Measurements from ENCODE around the gene PIK3R6.
"Not testable (repeated sequence)": the region's sequence is repeated elsewhere in the genome, so short reads cannot be mapped to it uniquely, and the experiment has no call there.

The PIK3R6 gene

DNA sequence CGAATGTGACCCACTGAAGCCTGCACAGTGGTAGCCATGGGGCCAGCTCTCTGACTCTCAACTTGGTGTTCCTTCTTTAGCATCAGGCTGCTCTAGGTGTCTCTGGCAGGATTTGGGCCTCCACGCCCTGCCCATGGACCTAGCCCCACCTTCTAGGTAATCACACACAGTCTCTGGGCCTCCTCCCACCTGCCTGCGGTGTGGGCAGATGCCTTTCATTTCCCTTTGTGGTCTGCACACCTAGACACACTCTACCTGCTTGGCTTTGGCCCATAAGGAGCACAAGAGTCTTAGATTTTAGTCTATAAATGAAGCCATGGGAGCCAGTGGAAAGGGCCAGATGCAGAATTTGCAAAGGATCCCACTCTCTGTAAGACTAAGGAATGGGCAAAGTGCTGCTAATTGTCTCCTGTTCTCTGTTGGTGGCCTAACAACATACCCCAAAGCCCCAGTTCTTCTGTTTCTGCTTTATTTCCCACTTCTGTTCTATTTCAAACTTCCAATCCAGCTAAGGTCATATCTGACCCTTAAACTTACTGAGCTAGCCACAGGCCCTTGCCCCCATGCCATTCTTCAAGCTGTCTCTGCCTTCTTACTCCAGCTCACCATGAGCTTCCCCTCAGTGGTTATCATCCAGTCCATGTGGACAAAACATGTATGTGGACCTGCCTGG lies 61.1 kb downstream of the PIK3R6 start:
- in situ Hi-C loops (cut with HindIII; ENCODE audit: low sequenced_read_pairs) = no loop called here
- TF ChIP-seq, protein P1, sequence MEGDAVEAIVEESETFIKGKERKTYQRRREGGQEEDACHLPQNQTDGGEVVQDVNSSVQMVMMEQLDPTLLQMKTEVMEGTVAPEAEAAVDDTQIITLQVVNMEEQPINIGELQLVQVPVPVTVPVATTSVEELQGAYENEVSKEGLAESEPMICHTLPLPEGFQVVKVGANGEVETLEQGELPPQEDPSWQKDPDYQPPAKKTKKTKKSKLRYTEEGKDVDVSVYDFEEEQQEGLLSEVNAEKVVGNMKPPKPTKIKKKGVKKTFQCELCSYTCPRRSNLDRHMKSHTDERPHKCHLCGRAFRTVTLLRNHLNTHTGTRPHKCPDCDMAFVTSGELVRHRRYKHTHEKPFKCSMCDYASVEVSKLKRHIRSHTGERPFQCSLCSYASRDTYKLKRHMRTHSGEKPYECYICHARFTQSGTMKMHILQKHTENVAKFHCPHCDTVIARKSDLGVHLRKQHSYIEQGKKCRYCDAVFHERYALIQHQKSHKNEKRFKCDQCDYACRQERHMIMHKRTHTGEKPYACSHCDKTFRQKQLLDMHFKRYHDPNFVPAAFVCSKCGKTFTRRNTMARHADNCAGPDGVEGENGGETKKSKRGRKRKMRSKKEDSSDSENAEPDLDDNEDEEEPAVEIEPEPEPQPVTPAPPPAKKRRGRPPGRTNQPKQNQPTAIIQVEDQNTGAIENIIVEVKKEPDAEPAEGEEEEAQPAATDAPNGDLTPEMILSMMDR (IDR thresholded peaks at IDR 0.05; ENCODE audit: low read depth, low read length) = no peak
- DNase-seq (ENCODE audit: low read depth, low spot score) = no peak
- no peak overlapping the region for H3K4me3 ChIP-seq (ENCODE audit: low read depth, low read length)

DNA sequence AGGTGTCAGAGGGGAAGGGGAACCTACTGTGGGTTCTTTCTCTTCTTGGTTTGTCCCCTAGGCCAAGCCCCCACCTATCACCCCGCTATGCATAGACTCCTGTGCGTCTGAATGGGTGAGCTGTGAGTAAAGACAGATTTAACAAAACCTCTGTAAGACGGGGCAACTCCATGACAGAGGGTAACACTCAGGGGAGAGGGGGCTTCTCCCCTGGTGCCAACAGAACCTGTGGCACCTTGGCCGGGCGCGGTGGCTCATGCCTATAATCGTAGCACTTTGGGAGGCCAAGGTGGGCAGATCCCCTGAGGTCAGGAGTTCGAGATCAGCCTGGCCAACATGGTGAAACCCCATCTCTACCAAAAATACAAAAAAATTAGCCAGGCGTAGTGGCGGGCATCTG lies 62.1 kb downstream of the PIK3R6 start:
- DNase-seq (ENCODE audit: low read depth, low spot score); in situ Hi-C loops (cut with HindIII; ENCODE audit: low sequenced_read_pairs); H3K4me3 ChIP-seq (ENCODE audit: low read depth, low read length): not testable (repeated sequence)

DNA sequence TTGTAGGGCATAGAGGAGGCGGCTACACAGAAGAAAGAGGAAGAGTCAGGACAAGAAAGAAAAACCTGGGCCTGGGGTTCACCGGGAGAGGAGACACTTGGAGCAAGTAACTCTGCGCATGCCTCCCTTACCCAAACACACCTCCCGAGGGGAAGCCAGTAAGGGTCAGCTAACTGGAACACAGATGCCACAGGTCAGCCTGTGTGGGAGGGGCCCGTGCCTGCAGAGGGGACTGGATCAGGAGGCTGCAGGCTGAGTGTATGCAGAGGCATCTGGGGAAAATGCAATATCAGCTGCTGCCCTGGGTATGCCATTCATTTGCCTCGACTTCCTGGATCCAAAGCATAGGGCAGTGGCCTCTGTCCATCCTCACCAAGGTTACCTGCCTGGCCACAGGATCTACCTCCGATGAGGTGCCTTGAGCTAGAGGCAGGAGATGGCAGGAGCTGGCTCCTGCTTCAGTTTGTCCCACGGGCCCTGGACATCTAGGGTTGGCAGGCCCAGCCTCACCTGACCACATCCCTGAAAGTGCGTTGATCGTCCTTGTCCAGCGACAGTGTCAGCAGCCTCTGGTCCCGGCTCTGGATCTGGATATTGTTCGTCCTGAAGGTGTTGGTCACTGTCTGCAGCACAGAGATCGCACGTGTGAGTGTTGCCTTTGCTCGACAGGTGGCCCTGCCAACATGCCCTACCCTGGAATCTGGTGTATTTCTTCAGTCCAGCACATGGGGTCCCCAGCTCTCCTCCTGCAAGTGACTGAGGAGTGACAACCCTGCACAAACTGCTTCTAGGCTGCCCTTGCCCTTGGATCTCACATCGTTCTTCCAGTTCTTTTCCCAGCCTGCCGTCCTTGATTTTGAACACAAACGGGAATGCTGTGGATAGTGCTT lies 63.7 kb downstream of the PIK3R6 start:
- TF ChIP-seq, protein P1 (IDR thresholded peaks at IDR 0.05; ENCODE audit: low read depth, low read length) = no peak
- in situ Hi-C loops (cut with HindIII; ENCODE audit: low sequenced_read_pairs) = no loop called here
- no peak overlapping the region for H3K4me3 ChIP-seq (ENCODE audit: low read depth, low read length)
- DNase-seq (ENCODE audit: low read depth, low spot score) = no peak

DNA sequence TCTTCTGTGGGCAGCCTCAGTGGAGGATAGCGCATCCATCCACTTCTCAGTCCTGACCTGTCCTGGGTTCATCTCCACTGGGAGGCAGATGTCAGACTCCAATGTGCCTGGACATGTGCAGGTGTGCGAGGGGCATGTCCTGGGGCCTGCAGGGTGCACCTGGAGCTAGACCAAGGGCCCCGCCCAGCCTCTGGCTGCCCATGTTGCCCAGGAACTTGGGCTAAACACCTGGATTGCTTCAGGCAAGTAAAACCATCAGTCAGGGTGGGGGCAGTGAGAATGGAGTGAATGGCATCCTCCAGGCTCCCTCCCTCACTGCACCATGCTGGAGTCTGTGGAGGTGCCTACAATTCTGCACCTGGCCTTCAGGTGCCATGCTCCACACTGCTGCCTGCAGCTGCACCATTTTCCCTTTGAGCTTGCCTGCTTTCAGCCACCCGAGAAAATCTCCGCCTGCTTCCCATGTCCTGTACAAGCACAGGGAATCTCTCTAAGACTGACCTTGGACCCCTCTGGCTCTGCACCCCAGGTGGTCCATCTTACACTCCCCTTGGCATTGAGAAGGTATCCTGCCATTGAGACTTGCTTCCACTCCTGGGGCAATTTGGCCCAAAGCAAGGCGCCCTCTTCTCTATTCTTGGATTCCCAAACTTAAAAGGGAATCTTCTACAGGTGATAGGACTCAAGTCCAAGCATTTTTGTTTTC lies 66.2 kb downstream of the PIK3R6 start:
- TF ChIP-seq, protein P1 (IDR thresholded peaks at IDR 0.05; ENCODE audit: low read depth, low read length) = no peak
- H3K4me3 ChIP-seq (ENCODE audit: low read depth, low read length) = no peak overlapping the region
- DNase-seq (ENCODE audit: low read depth, low spot score) = no peak
- in situ Hi-C loops (cut with HindIII; ENCODE audit: low sequenced_read_pairs) = no loop called here

DNA sequence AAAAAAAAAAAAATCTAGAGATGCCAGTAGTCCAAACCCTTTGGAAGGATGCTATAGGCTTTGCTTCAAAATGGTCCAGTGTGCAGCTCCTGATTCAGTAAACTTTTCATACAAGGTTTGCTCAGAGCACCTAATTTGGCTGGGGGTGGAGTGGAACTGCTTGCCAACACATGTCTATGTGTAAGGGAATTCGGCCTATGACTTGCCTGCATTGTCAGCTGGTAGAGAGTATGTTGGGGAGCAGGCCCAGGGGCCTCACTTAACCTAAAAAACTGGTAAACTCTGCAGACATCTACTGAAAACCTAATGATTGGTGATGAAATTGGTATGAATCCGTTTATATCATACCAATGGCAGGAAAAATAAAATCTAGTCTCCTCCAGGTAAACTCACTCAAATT lies 66.8 kb downstream of the PIK3R6 start:
- DNase-seq (ENCODE audit: low read depth, low spot score) = no peak
- in situ Hi-C loops (cut with HindIII; ENCODE audit: low sequenced_read_pairs) = no loop called here
- TF ChIP-seq, protein P1 (IDR thresholded peaks at IDR 0.05; ENCODE audit: low read depth, low read length) = no peak
- no peak overlapping the region for H3K4me3 ChIP-seq (ENCODE audit: low read depth, low read length)

DNA sequence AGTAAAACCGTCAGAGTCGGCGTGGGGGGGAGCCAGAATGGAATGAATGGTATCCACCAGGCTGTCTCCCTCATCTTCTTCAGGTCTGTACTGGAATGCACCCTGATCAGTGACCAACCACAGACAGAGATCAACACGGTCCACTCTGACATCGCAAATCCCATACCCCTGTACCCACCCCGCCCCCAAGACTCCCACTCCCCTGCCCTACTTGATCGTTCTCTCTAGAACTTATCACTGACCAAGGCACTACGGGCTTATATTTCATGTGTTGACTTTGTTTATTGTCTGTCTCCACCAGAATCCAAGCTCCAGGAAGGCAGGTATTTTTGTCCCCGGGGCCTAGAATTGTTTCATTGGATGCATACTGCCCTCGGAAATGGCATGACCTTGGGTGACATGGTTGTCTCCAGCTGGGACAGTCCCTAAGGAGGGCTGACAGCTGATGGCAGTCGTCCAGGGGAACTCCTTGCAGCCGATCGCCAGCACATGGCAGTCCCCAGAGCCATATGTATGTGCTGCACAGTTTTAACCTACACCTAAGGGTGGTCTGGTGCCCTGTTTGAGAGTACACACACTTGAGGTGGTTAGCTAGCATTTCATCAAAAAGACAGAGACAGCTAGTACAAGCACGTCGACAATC lies 67.8 kb downstream of the PIK3R6 start:
- TF ChIP-seq, protein P1 (IDR thresholded peaks at IDR 0.05; ENCODE audit: low read depth, low read length) = no peak
- in situ Hi-C loops (cut with HindIII; ENCODE audit: low sequenced_read_pairs) = no loop called here

More for the DNA sequence above, 67.8 kb downstream of the PIK3R6 start:
- DNase-seq (ENCODE audit: low read depth, low spot score) = no peak
- H3K4me3 ChIP-seq (ENCODE audit: low read depth, low read length) = no peak overlapping the region

Data from astrocyte of the spinal cord (primary cell).